ENCODE measurements around the gene ABTB1.
"Not testable (repeated sequence)": the region's sequence is repeated elsewhere in the genome, so short reads cannot be mapped to it uniquely, and the experiment has no call there.

Gene ABTB1

GRCh38 chr3:127700406-127700805 lies 27.7 kb downstream of the ABTB1 start:
- H3K4me3 ChIP-seq (ENCODE audit: low read depth, low read length), result no peak overlapping the region
- H3K36me3 ChIP-seq (ENCODE audit: control insufficient read depth in 1 of 2, insufficient read depth in 2 of 2, low read length in 2 of 2), result no peaks in the 10 kb centered on the region

GRCh38 chr3:127701280-127701911 lies 28.6 kb downstream of the ABTB1 start:
- no peak overlapping the region for H2BK5ac ChIP-seq (ENCODE audit: low read depth, low read length, poor library complexity)
- H3K4ac ChIP-seq (ENCODE audit: low read depth, low read length), result no peak overlapping the region
- H3K18ac ChIP-seq (ENCODE audit: low read length), result no peak overlapping the region
- no peak overlapping the region for H3K4me3 ChIP-seq (ENCODE audit: low read depth, low read length)
- no peak overlapping the region for H3K23ac ChIP-seq (ENCODE audit: low read length)
- H3K4me2 ChIP-seq (ENCODE audit: low read length), result no peak overlapping the region
- peaks cover 2% of the 10 kb centered on the region for H3K79me1 ChIP-seq (ENCODE audit: low read length)
- H3K36me3 ChIP-seq (ENCODE audit: control insufficient read depth in 1 of 2, insufficient read depth in 2 of 2, low read length in 2 of 2), result no peaks in the 10 kb centered on the region
- H2AFZ ChIP-seq (ENCODE audit: insufficient read depth, low read length, poor library complexity), result no peak overlapping the region
- no CpG with 5 or more reads among the region's 11 CpGs for WGBS (ENCODE audit: extremely low coverage, insufficient coverage, insufficient read length)
- no peak overlapping the region for H4K12ac ChIP-seq (ENCODE audit: low read depth, low read length)
- no peak overlapping the region for H3K9ac ChIP-seq (ENCODE audit: low read length)
- no peak overlapping the region for H2BK12ac ChIP-seq (ENCODE audit: low read length)
- no peak overlapping the region for H2BK120ac ChIP-seq (ENCODE audit: insufficient read depth, low read length, poor library complexity)
- H3K9me3 ChIP-seq (ENCODE audit: insufficient read depth, low read depth, low read length), result peaks cover 3% of the 10 kb centered on the region
- H3K27ac ChIP-seq (ENCODE audit: low read depth, low read length), result no peak overlapping the region
- H2AK5ac ChIP-seq (ENCODE audit: low read length), result no peak overlapping the region
- no peak for DNase-seq
- H3K27me3 ChIP-seq (ENCODE audit: insufficient read depth, low read length), result no peaks in the 10 kb centered on the region
- H3K14ac ChIP-seq (ENCODE audit: low read length), result no peak overlapping the region
- H4K91ac ChIP-seq (ENCODE audit: low read depth, low read length), result no peak overlapping the region
- H3K79me2 ChIP-seq (ENCODE audit: control insufficient read depth, insufficient read depth, low read length, poor library complexity), result no peaks in the 10 kb centered on the region
- H4K8ac ChIP-seq (ENCODE audit: low read depth, low read length), result no peak overlapping the region
- H3K4me1 ChIP-seq (ENCODE audit: control insufficient read depth in 1 of 2, insufficient read depth in 2 of 2, low read length in 2 of 2), result peaks cover 2 to 9% of the 10 kb centered on the region in 2 experiments

More at GRCh38 chr3:127700406-127700805, 27.7 kb downstream of the ABTB1 start:
- Histone ChIP-seq H3K79me1 (ENCODE audit: low read length) (peaks cover 2% of the 10 kb centered on the region), H3K23ac (ENCODE audit: low read length) (peak overlapping the region; percentile 8), H2AFZ (ENCODE audit: insufficient read depth, low read length, poor library complexity) (no peak overlapping the region), H2AK5ac (ENCODE audit: low read length) (no peak overlapping the region), H3K9ac (ENCODE audit: low read length) (no peak overlapping the region), H3K4ac (ENCODE audit: low read depth, low read length) (no peak overlapping the region), H3K4me1 (ENCODE audit: control insufficient read depth in 1 of 2, insufficient read depth in 2 of 2, low read length in 2 of 2) (peaks cover 2 to 9% of the 10 kb centered on the region in 2 experiments), H3K4me2 (ENCODE audit: low read length) (no peak overlapping the region), H3K27ac (ENCODE audit: low read depth, low read length) (no peak overlapping the region), H2BK120ac (ENCODE audit: insufficient read depth, low read length, poor library complexity) (no peak overlapping the region), H4K12ac (ENCODE audit: low read depth, low read length) (no peak overlapping the region), H3K14ac (ENCODE audit: low read length) (no peak overlapping the region), H2BK12ac (ENCODE audit: low read length) (no peak overlapping the region), H3K27me3 (ENCODE audit: insufficient read depth, low read length) (no peaks in the 10 kb centered on the region), H3K18ac (ENCODE audit: low read length) (no peak overlapping the region), H4K8ac (ENCODE audit: low read depth, low read length) (no peak overlapping the region), H3K79me2 (ENCODE audit: control insufficient read depth, insufficient read depth, low read length, poor library complexity) (no peaks in the 10 kb centered on the region), H3K9me3 (ENCODE audit: insufficient read depth, low read depth, low read length) (peaks cover 3% of the 10 kb centered on the region), H4K91ac (ENCODE audit: low read depth, low read length) (no peak overlapping the region), H2BK5ac (ENCODE audit: low read depth, low read length, poor library complexity) (no peak overlapping the region)
- no peak for DNase-seq
- WGBS (ENCODE audit: extremely low coverage, insufficient coverage, insufficient read length), result no CpG with 5 or more reads among the region's 5 CpGs

- Histone ChIP-seq H3K18ac (ENCODE audit: low read length) (no peak overlapping the region), H3K4me1 (ENCODE audit: control insufficient read depth in 1 of 2, insufficient read depth in 2 of 2, low read length in 2 of 2) (peaks cover 0 to 2% of the 10 kb centered on the region in 2 experiments), H3K9ac (ENCODE audit: low read length) (no peak overlapping the region), H4K8ac (ENCODE audit: low read depth, low read length) (no peak overlapping the region), H3K36me3 (ENCODE audit: control insufficient read depth in 1 of 2, insufficient read depth in 2 of 2, low read length in 2 of 2) (no peaks in the 10 kb centered on the region), H4K91ac (ENCODE audit: low read depth, low read length) (no peak overlapping the region), H3K14ac (ENCODE audit: low read length) (no peak overlapping the region), H3K4me3 (ENCODE audit: low read depth, low read length) (peak overlapping the region; percentile 1), H2BK120ac (ENCODE audit: insufficient read depth, low read length, poor library complexity) (no peak overlapping the region), H3K4me2 (ENCODE audit: low read length) (no peak overlapping the region), H2BK5ac (ENCODE audit: low read depth, low read length, poor library complexity) (no peak overlapping the region), H3K27me3 (ENCODE audit: insufficient read depth, low read length) (no peaks in the 10 kb centered on the region), H2AK5ac (ENCODE audit: low read length) (no peak overlapping the region), H2AFZ (ENCODE audit: insufficient read depth, low read length, poor library complexity) (no peak overlapping the region), H4K12ac (ENCODE audit: low read depth, low read length) (no peak overlapping the region), H3K79me1 (ENCODE audit: low read length) (peaks cover 2% of the 10 kb centered on the region), H3K9me3 (ENCODE audit: insufficient read depth, low read depth, low read length) (peaks cover 3% of the 10 kb centered on the region), H3K4ac (ENCODE audit: low read depth, low read length) (no peak overlapping the region), H3K23ac (ENCODE audit: low read length) (no peak overlapping the region), H3K79me2 (ENCODE audit: control insufficient read depth, insufficient read depth, low read length, poor library complexity) (no peaks in the 10 kb centered on the region), H3K27ac (ENCODE audit: low read depth, low read length) (no peak overlapping the region), H2BK12ac (ENCODE audit: low read length) (no peak overlapping the region)
- WGBS (ENCODE audit: extremely low coverage, insufficient coverage, insufficient read length), result no CpG with 5 or more reads among the region's 4 CpGs
- DNase-seq, result no peak
Measured at GRCh38 chr3:127702151-127702578, 29.4 kb downstream of the ABTB1 start.

GRCh38 chr3:127704840-127705239 lies 32.1 kb downstream of the ABTB1 start:
- not testable (repeated sequence) for H3K9ac ChIP-seq (ENCODE audit: low read length); H3K79me2 ChIP-seq (ENCODE audit: control insufficient read depth, insufficient read depth, low read length, poor library complexity); H2BK12ac ChIP-seq (ENCODE audit: low read length); H3K27me3 ChIP-seq (ENCODE audit: insufficient read depth, low read length); H2AK5ac ChIP-seq (ENCODE audit: low read length); H4K8ac ChIP-seq (ENCODE audit: low read depth, low read length); H3K79me1 ChIP-seq (ENCODE audit: low read length); H3K14ac ChIP-seq (ENCODE audit: low read length); DNase-seq; H3K18ac ChIP-seq (ENCODE audit: low read length); H3K4me3 ChIP-seq (ENCODE audit: low read depth, low read length); H2BK5ac ChIP-seq (ENCODE audit: low read depth, low read length, poor library complexity); H3K36me3 ChIP-seq (ENCODE audit: control insufficient read depth in 1 of 2, insufficient read depth in 2 of 2, low read length in 2 of 2); H3K27ac ChIP-seq (ENCODE audit: low read depth, low read length); H3K4me1 ChIP-seq (ENCODE audit: control insufficient read depth in 1 of 2, insufficient read depth in 2 of 2, low read length in 2 of 2); H3K9me3 ChIP-seq (ENCODE audit: insufficient read depth, low read depth, low read length); H4K12ac ChIP-seq (ENCODE audit: low read depth, low read length); H3K4me2 ChIP-seq (ENCODE audit: low read length); H3K23ac ChIP-seq (ENCODE audit: low read length); H2BK120ac ChIP-seq (ENCODE audit: insufficient read depth, low read length, poor library complexity); H4K91ac ChIP-seq (ENCODE audit: low read depth, low read length); H2AFZ ChIP-seq (ENCODE audit: insufficient read depth, low read length, poor library complexity); H3K4ac ChIP-seq (ENCODE audit: low read depth, low read length)
- WGBS (ENCODE audit: extremely low coverage, insufficient coverage, insufficient read length), result no CpG with 5 or more reads among the region's 4 CpGs

Measured in trophoblast cell (in vitro differentiated cells and primary cell).